GM19023 (cell line): ENCODE data around the gene RCAN3.
"Not testable (repeated sequence)": the region's sequence is repeated elsewhere in the genome, so short reads cannot be mapped to it uniquely, and the experiment has no call there.

Source experiments
- ATAC-seq: cut with Tn5 transposase; IDR thresholded peaks from one replicate; pipeline ENCODE4 v1.9.1; 2021; ENCODE audit warnings: mild to moderate bottlenecking, moderate library complexity; ENCODE audit not compliant: unreplicated experiment

RCAN3 gene

DNA sequence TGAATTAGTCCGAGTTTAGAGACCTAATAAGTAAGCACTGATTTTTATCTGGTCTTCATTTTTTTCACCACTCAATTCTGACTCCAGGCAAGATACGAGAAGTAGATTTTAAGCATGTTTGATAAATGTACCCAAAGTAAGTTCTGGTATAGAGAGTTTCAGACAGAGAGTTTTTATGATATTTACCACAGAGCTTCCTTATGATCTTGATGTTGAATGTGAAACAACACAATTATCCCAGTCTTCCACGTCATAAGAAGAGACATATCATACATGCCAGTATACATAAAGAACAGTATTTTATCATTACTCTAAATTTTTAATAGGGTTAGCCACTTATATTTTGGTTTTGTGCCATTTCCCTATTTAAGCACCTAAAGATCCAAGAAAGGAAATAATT, 45.4 kb downstream of the RCAN3 start:
- ATAC-seq = no peak

DNA sequence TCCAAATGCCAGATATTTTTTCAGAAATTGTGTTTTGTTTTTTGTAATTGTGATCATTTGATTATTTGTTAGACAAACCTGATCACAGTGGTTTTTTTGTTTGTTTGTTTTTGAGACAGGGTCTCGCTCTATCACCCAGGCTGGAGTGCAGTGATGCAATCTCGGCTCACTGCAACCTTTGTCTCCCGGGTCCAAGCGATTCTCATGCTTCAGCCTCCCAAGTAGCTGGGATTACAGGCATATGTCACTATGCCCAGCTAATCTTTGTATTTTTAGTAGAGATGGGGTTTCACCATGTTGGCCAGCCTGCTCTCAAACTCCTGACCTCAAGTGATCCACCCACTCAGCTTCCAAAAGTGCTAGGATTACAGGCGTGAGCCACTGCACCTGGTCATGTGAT, 46.6 kb downstream of the RCAN3 start:
- not testable (repeated sequence) for ATAC-seq

DNA sequence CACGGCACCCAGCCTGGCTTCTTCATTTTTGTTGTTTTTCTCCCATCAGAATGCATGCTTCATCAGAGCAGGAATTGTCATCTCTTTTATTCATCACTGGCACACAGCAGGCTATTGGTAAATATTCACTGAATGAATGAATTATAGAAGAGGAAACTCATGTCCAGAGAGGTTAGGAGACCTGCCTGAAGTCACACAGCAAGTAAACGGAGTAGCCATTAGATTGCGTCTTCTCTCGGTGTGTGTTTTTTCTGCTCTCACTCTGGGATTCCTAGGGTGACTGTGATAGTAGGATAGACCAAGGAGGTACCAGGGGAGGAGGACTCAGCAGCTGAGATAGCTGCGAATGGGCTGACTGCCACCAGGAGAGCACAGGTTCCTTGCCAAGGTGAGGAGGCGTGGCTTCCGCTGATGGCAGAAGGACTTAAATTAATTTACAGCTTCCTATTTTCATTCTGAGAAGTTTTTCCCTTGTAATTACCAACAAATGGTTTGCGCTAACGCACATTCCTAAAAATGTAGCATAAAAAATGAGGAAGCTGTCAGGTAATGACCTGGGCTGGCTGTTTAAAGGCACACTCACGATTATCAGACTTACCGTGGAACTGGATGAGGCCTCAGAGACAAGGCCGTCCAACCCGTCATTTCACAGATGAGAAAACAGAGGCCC, 48.8 kb downstream of the RCAN3 start:
- no peak for ATAC-seq

DNA sequence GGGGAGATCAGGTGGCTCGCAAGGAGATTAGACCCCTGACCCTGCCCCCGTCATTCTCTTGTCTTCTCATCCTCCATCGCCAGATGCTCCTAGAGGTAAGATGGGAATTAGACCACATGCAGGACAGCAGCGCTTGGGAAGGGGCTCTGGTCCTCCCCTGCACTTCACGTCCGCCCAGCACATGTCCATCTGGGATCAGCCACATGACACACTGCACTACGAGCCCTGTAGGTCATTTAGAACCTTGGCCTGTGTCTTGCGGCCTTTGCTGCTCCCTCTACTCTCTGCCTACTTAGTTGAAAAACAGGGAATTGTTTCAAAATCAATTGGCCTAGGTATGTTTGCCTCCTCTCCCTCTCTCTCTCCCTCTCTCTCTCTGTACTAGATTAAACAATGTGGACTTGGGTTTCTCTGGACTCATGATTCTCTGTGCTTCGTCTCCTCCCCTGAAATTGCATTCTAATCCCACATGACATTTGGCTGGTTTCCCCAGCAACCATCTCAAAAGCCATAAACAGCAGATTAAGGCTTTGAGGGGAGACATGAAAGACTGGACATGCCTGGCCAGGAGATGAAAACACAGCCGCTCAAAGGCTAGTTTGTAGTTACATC, 49.4 kb downstream of the RCAN3 start:
- no peak for ATAC-seq

DNA sequence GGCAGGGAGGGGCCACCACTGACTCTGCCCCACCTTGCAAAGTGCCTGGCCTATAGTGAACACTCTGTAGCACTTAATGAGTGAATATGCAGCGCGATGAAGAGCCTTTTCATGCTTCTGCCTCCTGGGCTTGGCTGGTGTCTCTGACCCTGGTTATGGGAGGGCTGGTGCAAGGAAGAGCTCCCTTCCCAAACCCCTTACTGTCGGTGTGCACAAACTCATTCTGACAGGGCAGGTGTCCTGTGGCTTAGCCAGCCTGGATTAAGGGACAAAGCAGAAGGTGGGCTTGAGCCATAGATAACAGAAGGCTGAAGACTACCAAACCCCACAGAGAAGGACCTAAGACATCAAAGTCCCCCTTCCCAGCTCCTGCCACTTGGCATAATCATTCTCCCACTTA, 51.3 kb downstream of the RCAN3 start:
- ATAC-seq = no peak

DNA sequence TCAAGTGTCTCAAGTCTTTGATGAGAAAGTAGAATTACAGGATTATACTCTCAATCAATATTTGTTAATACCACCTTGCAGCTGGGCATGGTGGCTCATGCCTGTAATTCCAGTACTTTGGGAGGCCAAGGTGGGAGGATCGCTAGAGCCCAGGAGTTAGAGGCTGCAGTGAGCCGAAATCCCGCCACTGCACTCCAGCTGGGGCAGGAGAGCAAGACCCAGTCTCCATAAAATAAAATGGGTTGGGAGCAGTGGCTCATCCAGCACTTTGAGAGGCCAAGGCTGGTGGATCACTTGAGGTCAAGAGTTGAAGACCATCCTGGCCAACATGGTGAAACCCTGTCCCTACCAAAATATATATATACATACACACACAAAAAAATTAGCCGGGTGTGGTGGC, 52.1 kb downstream of the RCAN3 start:
- no peak for ATAC-seq

DNA sequence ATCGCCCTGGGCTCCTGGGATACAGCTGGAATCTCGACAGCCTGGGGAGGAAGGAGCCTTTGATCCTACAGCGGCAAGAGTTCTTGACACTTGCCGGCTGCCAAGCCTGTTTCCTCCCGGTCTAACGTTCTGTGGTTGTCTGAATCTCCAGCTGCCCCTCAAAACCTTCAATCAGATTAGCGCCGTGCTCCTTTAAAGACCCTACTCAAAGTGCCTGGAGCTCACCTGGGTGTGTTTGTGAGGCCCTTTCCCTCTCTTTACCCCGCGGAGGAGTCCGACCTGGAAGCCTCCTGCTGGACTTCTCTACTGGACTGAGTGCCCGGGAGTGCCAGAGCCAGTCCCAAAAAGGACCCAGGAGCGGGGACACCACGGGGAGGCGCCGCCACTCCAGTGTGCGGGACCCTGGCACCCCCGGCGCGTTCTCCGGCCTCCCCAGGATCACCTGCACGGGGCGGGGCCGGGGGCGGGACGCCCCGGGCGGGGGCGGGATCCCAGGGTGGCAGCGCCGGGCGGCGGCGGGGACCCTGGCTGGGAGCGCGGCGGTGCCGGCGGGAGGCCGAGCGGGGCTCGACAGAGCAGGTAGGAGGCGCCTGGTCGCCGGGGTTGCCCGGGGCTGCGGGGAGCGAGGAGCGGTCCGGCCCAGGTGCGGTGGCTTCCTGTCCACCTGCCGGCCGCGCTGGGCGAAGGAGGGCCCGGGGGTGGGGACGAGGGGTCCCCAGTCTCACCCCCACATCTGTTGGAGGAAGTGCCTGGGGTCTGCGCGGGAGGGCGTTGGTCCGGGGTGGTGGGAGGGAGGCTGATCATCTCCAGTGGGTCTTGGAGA, 53.2 kb downstream of the RCAN3 start, which contains the start of gene NCMAP:
NCMAP (plus strand) TSS at position 497 of the 823 bp plus-strand sequence. CDS start 39,344 bp downstream, outside the sequence.
- no peak for ATAC-seq

DNA sequence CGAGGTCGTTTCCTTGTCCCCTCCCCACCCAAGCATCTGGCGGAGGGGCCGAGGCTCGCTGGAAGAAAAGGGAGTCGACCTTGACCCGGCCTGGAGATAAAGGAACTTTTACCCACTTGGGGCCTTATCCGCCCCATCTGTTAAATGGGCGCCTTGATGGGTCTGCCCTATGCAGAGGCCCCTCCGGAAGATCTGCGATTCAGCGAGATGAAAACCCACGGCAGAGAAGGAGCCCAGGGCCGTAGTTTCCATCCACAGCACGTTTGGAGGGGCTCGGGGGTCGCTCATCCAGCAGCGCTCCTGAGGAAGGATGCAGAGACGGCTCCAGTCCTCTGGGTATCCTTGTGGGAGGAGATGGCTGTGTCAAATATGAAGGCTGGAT, 53.8 kb downstream of the RCAN3 start:
- ATAC-seq = no peak

DNA sequence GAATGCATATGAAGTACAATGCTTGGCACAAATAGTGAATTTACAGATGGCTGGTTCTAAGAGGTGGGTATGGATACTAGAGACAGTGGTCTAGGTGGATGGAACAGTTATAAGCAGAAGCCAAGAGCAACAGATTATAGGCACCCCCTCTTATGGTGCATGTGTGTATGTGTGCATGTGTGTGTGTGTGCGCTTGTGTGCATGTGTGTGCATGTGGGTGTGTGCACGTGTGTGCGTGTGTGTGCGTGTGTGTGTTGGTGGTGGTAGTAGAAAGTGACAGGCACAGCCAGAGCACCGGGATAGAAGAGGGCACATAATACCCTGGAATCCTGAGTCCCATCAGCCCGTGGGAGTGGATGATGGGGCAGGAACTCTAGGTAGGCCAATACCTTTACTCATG, 54.6 kb downstream of the RCAN3 start:
- no peak for ATAC-seq

DNA sequence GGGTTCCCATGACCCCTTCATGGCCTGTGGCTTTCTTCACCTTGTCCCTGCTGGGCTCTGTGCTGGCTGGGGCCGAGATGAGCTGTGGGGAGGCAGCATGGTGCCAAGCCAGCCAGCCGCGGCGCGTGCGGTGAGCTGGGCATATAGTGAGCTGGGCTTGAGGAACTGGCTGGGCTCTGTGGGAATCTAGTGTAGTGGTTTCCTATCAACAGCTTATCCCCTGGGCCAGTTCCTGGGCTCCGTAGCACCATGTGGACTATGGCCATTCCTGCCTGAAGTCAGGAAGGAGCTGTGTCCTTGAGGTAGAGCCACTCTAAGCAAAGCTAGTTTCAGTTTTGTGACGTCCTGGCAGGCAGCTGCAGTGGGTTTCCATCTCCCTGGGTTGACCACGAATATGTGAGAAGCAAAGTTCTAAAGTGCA, 55.1 kb downstream of the RCAN3 start:
- no peak for ATAC-seq

DNA sequence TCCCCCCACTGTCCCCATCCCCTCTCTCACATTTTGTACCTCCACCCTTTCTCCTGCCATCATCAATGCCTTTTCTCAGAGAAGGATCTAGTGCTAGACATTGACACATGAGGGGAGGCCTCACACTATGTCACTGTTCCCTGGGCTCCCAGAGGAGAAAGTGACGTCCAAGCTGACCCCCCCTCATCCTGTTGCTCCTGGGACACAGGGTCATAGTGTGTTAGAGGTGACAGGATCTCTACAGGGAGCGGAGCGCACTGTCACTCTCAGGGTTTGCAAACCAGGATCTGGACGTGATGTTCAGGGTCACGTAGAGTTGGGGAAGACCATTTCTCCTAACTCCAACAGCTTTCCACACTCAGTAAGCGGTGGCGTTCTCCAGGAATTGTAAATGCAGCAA, 55.8 kb downstream of the RCAN3 start:
- ATAC-seq = no peak

DNA sequence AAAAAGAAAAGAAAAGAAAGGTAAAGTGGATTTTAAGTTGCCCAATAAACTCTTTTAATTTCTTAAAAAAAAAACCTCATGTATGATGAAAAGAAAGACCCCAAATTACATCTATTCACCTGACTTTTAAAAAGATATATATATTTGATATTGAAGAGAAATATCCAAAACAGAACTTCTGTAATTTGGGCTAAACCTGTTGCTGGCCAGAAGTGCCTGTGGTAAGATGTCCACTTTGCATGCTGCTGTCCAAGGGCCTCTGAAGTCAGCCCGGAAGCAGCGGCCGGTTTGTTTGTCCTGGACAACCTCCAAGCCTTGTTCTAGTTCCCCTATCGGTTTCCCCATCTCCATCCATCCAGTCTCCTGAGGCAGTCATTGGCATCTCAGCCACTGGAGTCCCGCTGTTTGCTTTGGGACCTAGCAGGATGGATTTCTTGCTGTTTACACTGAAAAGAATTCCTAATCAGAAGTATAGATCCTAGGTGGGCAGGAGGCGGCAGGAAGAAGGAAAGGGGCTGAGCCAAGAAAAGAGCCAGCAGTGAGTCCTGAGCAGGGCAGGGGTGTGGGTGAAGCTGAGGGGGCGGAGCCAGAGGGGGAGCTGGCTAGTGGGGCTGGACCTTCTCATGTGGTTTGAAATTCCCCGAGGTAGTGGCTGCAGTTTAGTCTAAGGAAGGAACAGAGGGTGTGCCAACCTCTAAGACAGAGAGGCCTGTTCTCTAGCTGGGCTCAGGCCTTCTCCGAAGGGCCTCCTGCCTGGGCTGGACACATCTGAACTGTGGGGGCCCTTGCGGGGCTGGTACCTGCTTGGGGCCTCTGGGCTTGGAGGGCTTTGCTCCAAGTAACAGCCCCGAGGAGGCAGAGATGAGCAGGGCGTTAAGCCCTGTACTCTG, 56.5 kb downstream of the RCAN3 start:
- ATAC-seq = no peak

DNA sequence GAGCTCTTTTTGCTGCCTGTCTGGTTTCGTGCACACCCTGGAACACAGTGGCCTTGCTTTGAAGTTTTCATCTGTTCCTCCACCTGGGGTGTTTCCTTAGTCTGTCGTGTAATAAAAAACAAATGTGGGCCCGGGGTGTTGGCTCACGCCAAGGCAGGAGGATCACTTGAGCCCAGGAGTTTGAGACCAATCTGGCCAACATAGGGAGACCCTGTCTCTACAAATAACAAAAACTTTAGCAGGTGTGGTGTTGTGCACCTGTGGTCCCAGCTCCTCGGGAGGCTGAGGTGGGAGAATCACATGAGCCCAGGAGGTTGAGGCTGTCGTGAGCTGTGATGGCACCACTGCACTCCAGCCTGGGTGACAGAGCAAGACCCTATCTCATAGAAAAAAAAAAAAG, 57.7 kb downstream of the RCAN3 start:
- no peak for ATAC-seq

DNA sequence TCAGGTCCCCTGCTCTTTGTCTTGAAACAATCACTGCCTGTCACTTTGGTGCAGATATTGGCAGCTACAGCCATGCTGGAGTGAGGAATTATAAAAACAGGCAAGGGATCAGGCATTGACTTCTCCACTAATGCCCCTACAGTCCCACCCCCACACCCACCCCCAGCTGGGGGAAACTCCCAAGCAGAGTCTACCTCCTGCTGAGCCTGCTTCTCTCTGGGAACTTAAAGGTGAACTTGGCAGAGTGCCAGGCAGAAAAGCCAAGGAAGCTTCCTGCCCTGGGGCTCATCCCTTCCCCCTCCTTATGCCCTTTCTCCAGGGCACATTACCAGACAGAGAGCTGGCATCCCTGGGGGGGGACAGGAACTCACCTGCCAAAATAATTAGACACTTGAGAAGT, 60.0 kb downstream of the RCAN3 start:
- ATAC-seq = no peak

DNA sequence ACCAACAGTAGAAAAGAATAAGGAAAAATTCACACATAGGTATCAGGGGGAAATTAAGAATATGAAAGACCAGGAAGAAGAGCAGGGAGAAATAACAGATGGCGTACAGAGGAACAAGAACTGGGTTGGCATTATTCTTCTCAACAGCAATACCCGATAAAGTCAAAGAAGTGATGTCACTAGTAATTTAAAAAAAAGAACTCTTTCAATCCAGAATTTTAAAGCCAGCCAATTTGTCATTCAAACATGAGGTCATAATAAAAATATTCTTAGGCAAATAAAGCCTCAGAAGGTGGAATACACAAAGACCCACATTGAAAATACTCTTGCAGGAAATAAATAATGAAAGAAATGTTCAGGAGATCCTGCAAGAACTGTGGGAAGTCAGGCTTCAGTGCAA, 62.1 kb downstream of the RCAN3 start:
- no peak for ATAC-seq

DNA sequence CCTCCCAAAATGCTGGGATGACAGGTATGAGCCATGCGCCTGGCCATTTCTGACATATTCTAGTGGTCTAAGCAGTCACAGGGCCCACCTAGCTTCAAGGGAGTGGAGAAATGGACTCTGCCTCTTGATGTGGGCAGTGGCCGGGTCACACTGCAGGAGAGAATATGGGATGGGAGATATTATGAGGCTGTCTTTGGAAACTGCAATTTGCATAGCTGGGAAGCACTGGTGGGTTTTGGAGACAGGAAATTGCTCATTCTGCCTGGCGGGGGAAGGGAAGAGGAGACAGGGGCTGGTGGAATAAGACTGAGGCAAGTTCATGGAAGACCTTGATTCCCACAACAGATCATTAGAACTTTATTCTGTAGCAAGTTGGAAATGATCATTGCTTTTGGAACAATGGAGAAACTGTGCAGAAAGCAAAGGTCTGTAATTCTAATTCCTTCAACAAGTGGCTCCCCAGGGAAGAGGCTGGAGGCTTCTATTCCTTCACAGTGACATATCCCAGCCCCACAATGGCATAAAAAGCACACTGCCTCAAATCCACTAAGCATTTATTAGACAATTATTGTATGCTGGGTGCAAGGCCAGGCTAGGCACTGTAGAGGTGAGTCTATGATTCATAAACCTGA, 63.7 kb downstream of the RCAN3 start:
- ATAC-seq = no peak

DNA sequence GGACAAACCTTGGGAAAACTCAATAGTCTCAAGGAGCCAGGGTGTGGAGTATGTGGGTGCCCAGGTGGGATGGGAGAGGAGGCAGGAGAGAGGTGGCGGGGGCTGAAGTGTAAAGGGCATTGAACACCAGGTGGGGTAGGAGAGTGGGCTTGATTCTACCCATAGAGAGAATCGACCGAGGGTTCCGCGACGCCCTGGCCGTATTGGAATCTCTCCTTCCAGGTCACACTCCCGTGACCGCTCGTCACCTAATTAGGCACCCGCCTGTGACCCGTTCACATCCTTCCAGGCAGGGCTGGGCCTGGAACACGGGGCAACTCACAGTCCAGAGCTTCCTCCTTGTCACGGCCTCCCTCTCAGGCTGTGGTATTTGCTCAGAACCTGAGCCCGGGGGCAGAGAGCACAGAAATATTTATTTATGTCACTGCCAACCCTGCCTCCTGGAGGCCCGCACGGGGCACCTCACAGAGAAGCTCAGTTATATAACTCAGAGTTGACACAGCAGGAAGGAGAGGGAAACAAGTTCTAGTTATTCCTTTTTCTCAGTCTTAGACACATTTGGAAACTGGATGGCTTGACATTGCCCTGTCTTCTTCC, 65.3 kb downstream of the RCAN3 start:
- ATAC-seq = no peak

DNA sequence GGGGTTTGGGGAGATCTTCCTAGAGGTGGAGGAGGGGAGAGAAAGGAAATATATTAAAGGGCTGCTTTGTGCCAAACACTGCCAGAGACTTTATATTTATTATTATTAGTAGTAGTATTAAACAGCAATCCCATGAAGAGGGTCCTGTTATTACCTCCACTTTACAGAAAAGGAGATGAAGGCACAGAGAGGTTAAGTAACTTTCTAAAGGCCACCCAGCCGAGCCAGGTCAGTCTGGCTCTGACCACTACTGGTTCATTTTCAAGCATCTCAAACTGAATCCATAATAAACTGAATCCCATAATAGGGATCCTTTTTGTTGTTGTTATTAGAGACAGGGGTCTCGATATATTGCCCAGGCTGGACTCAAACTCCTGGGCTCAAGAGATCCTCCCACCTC, 65.8 kb downstream of the RCAN3 start:
- no peak for ATAC-seq

DNA sequence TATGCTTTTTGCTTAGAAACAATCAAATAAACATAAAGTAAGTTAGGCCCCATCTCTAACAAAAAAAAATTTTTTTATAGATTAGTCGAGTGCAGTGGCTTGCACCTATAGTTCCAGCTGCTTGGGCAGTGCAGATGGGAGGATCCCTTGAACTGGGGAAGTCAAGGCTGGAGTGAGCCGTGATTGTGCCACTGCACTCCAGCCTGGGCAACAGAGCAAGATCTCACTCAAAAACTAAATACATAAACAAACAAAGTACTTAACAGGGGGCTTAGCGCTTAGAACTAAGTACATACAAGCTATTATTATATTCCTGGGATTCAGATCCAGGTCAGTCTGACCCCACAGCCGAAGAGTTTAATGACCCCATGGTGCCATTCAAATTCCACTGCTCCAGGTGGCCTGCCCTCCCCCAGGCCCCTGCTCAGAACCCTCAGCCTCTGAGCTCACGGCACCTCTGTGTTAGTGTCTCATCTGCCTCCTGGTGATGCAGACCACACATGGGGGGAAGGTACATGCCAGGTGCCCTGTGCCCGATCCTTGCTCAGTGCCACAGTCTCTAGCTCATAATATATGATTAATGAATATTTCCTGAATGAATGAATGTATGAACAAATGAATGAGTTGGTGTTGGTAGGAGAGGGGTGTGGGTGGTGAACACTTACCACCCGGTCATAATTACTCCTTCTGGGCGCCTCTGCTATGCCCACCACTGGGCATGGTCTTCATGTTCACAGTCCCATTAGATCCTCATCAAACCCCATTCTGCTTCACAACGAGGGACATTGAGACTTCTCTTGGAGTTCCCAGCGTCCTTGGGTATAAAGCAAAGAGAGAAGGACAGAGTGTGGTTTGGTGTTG, 67.9 kb downstream of the RCAN3 start:
- no peak for ATAC-seq
